HG03442 (cell line): Measurements from ENCODE around the gene SNX1.

Experiments used
- ATAC-seq: cut with Tn5 transposase; IDR thresholded peaks from one replicate; pipeline ENCODE4 v1.9.1; 2021; ENCODE audit warnings: mild to moderate bottlenecking, moderate library complexity; ENCODE audit not compliant: unreplicated experiment

Gene SNX1

DNA sequence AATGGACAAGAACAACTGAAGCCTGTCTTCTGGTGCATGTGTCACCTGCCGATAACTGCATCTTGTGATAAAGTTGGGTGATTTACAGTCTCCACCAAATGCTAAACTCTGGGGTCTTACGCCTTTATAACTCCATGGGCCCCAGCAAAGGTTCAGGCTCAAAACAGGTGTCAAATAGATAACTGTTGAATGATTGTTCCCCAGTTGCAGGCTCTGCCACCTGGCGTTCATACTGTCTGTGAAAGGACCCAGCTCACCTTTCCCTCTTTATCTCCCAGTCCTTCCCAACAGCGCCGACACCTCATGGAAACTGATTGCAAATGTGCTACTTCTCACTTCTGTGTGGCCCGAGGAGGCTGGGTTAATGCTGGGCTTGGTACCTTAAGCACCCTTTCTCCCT, 47.5 kb downstream of the SNX1 start:
- no peak for ATAC-seq

DNA sequence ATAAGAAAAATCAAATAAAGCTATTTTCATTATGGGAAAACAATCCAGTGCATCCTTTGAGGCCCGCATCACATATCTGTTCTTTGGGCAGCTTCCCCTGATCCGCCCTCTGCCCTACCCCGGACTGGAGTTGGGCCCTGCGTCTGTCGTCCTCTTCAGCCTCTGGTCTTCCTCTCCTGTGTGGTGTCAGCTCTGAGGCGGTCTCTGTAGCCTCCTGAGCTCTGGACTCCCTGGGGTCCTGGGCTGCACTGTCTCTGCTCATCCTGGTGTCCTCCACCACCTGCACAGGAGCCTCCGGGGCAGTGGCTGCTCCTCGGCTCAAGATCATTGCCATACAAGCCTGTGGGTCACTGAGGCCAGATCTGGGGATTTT, 48.4 kb downstream of the SNX1 start:
- no peak for ATAC-seq

DNA sequence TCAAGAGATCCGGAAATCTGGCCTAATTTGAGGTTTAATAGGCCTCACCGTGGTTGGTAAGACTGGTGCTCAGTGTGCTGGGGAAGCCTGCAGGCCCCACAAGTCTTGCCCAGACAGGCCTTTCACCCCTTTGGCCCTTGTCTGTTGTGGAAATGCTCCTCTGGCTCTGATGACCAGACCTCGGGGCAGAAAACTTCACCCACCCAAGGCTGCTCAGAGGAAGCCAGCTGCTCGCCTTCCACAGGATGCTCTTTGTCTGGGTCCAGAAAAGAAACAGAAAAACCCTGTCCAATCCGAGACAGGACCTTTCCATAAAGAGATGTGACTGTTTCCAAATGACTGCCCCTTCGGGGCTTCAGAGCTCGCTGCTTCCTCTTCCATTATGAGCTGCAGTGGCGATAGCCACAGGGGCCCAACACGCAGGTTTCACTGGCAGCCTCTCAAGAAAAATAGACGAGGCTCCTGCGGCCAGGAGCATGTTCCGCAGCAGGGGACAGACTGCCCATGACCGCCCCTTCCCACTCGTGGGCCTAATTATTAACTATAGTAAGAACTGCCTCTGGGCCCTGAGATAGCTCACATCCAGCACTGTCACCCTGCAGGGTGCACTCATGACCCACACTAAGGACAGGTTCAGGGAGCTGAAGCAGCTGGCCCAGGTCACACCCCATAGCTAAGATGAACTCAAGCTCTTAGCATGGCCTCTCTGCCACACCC, 48.9 kb downstream of the SNX1 start:
- ATAC-seq, result peak; percentile 74

DNA sequence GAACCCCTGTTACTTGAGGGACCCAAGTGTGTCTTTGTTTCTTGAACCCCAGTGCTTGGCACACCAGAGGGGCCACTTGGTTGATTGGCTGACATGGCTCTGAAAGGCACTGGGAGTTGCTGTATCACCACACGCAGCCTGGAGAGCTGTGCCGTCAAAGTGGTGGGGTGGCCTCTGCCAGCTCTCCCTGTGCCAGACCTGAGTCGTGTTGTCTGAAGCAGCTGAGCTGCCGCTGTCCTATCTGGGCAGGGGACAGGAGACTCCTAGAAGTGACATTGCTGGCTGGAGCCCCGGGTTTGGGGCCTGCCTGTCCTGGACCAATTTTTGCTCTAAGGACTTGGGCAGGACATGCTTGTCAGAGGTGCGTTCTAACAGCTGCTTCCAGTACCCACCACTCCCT, 50.3 kb downstream of the SNX1 start:
- no peak for ATAC-seq

DNA sequence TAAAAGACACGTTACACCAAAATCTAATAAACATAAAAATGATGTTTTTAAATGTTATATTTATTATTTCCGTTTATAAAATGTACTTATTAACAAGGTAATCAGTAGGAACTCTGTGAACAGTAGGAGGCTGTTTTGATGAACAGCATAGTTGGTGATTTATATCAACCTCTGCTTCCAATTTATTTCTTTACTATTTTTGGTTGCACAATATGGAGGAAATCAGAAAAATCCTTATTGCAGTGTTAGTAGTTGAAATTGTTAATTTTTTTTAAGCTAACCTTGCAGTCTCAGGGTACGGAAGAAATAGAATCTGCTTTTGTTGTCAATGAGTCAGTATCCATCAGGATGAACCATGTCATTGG, 50.7 kb downstream of the SNX1 start:
- ATAC-seq, result no peak

DNA sequence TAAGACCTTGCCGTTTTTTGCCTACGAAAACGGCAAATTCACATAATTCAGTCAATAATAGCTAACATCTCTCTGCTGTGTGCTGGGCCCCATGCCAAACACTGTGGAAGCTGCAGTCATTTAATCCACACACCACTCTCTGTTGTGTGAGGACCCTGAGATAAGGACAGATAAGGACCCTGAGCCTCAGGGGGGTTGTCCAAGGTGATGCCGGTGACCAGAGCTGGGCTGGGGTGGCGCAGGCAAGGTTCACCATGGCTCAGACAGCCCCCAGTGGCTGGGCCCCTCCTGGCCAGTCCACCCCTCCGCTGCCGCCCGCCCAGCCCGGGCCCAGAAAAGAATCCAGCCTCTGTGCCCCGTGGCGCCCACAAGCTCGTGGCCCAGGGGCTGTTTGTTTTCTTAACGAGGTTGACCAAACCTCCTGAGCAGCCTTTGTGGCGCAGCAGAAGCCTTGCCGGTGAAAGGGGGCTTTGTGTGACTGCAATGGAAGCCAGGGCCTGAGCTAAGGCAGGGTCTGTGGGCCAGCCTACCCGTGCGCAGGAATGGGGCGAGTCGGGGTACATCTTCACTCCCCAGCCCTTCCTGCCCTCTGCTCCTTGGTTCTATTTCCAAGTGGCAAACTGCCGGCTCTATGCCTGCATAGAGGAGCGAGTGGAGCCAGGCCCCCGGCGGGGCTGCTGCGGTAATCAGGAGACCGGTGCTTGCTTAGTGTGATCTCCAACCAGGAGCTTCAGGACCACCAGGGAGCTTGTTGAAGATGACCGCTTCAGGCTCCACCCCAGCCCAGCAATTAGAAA, 51.3 kb downstream of the SNX1 start:
- ATAC-seq, result no peak

DNA sequence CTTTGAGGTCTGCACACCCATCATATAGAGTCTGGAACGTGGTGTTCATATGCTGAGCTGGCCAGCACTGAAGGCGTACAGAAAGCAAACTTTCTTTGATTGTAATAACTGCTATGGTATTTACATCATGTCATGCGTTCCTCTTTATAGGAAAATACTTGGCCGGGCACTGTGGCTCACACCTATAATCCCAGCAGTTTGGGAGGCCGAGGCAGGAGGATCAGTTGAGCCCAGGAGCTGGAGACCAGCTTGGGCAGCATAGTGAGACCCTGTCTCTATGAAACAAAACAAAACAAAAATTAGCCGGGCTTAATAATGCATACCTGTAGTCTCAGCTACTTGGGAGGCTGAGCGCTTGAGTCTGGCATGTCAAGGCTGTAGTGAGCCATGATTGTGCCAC, 52.4 kb downstream of the SNX1 start:
- no peak for ATAC-seq

DNA sequence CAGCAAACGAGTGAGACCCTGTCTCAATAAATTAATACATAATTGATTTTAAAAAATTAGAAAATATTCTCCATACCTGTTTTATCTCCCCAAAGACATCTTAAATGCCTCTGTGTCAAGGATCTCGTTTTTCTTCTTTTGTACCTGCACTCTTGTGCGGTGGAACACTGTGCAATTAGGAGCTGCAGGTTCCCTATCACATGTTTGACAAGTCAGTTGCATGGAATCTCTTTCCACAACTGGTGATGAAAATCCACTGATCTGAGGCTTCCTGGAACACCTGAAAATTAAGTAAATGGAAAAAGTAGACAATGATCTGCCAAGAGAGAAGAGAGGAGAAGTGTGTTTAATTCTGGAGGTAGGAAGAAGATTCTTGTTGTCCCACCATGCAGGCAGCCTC, 52.8 kb downstream of the SNX1 start:
- no peak for ATAC-seq

DNA sequence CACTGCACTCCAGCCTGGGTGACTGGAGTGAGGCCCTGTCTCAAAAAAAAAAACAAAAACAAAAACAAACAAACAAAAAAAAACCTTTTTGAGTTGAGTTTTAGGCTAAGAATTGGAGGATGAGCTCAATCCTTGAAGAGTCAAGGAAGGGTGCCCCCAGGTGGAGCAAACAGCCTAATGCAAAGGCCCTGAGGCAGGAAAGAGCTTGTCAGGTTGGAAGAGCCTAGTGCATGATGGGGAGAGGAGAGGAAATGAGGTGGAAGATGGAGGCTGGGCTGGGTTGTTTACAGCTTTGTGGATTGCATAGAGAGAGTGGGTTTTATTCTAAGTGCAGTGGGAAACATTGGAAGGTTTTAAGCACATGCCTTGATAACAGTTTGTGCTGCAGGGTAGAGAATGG, 53.6 kb downstream of the SNX1 start:
- no peak for ATAC-seq

DNA sequence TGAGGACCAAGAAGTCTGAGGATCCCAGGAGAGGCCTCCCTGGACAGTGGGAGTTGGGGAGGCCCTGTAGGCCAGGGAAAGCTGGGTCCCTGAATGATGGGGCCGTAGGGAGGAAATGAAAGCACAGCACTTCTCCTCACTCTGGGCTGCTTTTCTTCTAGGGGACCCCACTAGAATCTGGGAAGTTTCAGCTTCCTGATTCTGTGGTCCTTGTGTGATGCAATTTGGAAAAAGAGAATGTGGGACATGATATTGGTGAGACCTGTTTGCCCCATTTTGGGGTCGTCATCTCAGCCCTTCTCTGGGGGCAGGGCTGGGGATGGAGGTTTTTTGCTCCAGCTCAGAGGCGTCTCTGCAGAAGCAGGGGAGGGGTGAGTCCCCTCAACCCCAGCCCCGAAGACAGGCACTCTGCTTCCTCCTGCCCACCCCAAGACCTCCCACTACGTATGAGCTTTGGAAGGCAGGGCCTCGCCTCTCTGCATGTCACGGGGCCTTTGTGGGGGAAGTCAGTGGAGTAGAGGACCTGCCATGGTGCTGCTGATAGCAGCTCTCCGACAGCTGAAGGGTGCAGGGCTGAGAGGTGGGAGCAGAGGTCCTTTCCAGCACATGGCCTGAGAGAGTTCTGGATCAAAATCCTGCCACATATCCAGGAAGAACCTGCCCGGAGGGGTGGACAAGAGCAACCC, 54.3 kb downstream of the SNX1 start:
- ATAC-seq, result no peak

DNA sequence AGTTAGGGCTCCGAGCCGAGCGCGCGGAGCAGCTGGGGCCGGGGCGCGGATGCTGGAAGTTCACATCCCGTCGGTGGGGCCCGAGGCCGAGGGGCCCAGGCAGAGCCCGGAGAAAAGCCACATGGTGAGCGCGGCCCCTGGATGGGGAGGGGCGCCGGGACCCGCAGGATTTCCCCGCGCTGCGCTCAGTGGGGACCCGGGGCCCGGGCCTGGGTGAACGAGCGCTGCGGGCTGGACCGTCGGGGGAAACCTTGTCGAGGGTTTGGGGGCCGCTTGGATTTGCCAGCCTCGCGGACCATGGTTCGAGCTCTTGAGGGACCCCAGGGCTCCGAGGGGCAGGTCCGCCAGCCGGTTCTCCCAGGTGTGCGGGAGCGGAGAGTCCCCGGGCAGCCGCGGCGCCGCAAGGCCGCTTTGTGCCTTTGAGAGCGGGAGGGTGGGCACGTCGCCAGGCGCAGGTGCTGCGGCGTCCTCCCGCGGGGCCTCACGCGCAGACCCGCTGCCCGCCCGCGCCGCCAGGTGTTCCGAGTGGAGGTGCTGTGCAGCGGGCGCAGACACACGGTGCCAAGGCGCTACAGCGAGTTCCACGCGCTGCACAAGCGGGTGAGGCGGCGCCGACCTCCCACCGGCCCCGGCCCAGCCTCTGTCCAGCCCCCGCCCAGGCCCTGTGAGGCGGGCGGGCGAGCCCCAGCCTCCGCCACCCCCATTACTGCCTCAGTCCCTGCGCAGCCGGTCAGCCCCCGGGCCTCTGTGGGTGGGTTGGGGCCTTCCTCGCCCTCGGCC, 56.1 kb downstream of the SNX1 start, which contains the start of gene SNX22:
Gene SNX22 (plus strand): TSS at position 5 of the 780 bp plus-strand sequence. CDS start 45 bp downstream, at position 50.
- peak; percentile 3 for ATAC-seq

DNA sequence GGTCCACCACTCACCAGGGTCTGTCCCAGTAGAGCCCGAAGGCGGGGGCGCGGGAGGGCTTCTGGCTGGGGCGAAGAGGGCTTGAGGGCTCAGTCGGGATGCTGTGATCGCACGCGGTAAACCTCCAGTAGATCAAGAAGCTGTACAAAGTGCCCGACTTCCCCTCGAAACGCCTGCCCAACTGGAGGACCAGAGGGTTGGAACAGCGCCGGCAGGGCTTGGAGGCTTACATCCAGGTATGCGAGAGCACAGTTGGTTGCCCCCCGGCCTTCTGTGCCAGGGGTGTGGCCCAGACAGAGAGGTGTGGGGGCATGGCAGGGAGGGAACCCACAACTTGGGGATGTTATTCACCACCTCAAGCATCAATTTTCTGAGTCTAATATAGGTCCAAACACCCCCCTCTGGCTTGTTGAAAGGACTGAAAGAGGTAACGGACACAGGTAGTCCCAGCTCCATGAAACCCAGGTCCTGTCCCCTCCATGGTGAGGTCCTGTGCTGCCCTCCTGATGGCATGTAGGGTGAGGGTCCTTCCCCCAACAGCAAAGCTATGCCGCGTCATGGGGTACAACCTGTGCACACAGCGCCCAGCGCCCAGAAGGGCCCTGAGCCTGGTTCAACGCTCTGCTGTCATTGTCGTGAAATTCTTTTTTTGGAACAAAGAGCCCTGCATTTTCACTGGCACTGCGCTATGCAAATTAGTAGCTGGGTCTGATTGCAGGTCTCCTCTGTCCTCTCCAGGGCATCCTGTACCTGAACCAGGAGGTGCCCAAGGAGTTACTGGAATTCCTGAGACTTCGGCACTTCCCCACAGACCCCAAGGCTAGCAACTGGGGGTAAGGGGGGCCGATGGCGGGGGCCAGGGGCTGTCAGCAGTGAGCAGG, 57.0 kb downstream of the SNX1 start:
- no peak for ATAC-seq

DNA sequence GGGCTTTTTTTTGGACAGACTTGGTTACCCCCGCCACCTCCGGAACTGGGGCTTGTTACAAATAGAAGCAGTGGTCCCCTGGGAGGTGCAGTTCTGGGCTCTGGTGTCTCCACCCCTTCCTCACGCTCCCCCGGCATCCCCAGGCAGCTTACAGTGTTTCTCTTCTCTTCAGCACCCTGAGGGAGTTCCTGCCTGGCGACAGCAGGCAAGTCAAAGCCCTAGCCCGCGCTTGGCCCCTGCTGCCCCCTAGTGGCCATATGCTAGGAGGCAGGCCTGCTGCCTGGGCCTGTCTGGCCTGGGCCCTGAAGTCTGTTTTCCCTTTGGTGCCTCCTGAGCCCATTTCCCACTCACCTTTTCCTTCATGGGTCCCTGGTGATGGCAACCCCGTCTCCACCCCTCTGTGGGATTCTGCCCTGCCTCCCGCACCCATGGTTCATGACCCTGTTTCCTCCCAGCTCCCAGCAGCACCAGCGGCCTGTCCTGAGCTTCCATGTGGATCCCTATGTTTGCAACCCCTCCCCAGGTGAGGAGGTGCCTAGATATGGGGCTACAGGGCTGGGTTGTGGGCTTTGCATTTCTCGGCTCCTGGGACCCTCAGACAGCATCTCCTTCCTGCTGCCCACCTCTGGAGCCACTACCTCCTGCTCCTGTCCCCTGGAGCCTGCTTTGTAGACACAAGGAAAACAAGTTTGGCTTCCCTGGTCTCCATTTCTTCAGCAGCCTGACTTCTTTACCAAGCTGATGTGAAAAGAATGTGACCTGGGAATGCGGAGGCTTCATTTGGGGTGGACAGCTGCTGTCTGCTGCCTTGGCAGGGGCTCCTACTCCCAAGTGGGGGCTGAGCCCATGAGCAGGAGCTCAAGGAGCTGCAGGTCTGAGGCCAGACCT, 57.9 kb downstream of the SNX1 start:
- ATAC-seq, result peak; percentile 48

DNA sequence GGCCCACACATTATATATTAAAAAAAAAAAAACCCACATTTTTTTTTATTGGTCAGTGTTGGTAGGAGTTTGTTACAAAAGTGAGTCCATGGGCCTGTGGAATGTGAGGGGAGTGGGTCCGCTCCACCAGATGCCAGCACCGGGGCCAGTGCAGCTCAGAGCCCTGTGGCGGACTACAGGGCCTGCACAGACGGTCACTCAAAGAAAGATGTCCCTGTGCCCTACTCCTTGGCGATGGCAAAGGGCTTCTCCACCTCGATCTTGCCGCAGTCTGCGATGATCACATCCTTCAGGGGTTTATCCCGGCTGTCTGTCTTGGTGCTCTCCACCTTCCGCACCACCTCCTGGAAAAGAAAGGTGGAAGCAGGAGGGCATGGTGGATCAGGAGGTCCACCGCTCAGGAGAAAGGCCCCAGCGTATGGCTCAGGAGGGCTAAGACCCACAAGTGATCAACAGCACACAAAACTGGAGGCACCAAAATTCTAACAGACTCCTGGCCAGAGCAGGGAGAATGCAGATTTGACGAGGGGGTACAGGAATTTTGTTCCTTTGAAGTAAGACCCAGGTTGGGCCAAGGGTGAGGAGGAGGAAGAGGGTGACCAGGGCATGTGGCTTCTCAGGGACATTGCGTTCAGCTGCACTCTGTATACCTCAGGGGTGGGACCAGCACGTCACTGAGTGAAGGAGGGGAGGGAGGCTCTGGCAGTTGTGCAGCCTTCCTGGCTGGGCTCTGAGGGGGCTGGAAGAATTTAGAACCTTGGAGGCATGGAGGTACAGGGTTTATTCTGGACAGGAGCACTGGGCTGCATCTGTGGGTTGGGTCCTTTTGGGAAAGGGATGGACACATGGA, 60.2 kb downstream of the SNX1 start:
- ATAC-seq, result no peak

DNA sequence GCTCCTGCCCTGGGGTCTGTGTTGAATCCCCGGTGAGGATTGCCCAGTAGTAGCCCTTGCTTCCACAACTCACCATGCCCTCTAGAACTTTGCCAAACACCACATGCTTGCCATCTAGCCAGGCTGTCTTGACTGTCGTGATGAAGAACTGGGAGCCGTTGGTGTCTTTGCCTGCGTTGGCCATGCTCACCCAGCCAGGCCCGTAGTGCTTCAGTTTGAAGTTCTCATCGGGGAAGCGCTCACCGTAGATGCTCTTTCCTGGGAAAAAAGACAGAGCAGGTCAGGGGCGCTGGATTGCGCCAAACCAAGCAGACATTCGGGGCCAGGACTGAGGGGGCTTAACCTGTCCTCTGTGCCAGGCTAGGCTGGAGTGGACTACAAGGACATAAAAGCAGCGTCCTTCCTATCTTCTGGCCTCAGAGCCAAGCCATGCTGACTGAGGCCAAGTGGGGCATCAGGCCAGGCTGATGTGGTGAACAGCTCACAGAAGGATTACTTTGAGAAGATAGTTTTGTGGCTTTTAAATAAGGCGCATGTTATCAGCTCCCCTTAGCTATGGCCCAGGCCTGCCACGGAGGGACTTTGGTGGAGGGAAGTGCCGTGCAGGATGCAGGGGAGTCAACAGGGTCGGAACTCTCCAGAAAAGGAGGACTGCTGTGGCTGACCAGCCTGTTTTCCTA, 61.0 kb downstream of the SNX1 start:
- ATAC-seq, result no peak

DNA sequence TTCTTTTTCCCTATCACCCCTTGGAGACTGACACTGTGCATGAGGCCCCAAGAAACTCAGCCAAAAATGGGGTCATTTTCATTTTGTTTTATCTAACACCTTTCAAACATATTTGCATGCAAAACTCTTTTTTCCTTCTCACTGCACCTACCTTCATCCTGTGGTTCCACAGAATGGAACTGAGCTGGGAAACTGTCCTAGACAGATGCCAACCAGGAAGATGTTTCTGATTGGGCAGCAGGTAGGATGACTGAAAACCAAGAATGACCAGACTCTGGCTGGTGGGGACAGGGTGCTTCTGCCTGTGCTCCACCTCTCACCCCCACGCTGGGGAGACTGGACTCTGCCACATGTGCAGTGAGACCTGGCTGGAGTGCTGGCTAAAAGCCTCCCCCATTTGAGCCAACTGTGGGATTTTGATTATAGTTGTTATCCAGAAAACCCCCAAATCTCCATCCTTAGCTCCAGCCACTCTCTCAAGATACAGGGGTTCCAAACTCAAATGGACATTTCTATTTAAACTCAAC, 61.9 kb downstream of the SNX1 start:
- ATAC-seq, result no peak

DNA sequence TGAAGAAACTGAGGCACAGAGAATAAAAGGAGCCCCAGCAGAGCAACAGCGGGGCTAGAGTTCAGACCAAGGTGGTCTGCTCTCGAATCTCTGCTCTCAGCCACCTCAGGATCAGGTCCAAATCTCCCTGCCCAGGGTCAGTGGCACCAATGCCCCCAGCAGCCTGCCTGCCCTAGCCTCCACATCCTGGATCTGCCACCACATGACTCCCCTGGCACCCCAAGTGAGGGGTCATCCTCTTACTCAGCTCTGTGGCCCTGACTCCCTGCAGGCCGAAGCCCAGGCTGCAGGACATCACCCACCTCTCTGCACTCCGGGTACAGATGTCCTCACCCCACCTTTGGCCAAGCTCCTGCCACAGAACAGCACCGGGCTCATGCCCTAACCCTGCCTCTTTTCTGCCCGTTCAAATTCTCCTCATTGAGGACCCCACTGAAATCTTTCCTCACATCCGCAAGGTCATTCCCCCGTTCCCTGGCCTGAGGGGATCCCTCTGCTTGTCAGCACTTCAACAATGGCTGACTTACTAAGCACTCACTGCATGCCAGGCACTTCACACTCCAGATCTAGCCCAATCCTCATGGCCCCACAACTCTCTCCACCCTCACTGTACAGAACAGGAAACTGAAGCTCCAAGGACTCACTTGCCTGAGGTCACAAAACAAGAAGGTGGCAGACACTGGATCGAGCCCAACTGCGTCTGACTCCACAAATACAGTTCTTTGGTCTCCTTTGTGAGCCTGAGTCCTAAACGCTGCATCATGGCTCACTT, 62.8 kb downstream of the SNX1 start:
- no peak for ATAC-seq
